PC-3 (cell line): Measurements from ENCODE around the gene SNAP23. TPM values are rescaled to one million over a fixed set of nuclear protein-coding genes. Genes with fewer than 3 reads are reported as not detected.
A peak's percentile ranks its signal among the peaks of the same experiment; 100 is the strongest.

ENCODE experiments used
- ATAC-seq: fragments of 200-7000 bp; cut with Tn5 transposase; 2 replicates; pipeline ENCODE4 v1.9.1; 2020; ENCODE audit warnings: mild to moderate bottlenecking, moderate library complexity
- Bru-seq: library from RNA; stranded (reverse); fragments of 400-500 nt; gene quantifications from one replicate; lab custom pipeline; 2021; lab: Mats Ljungman, UMichigan
- BruChase-seq, 2 experiments: library from RNA; stranded (reverse); fragments of 400-500 nt; gene quantifications; one replicate each; lab custom pipeline; 2021; lab: Mats Ljungman, UMichigan
- BruUV-seq: library from RNA; stranded (reverse); fragments of 400-500 nt; replicated peaks from 2 replicates; lab custom pipeline; 2021; lab: Mats Ljungman, UMichigan
- CTCF ChIA-PET: fragments of 300-600 bp; sonication (Branson Sonifier 250); formaldehyde crosslinking; loops from one replicate; lab custom pipeline; 2022; ENCODE audit warnings: antibody characterized with exemption; lab: Charles Lee
- POLR2A ChIA-PET: fragments of 300-600 bp; sonication (Branson Sonifier 250); formaldehyde crosslinking; loops from one replicate; lab custom pipeline; 2022; ENCODE audit warnings: antibody characterized with exemption; ENCODE audit not compliant: unreplicated experiment; lab: Charles Lee
- DNase-seq: peaks from one replicate; pipeline ENCODE4 v3.0.0-alpha.2; 2015
- H2AFZ ChIP-seq: fragments of 300-600 bp; sonication (generic); 2 replicates; pipeline ENCODE4 v1.6.0; 2016; ENCODE audit warnings: antibody characterized with exemption, low read length
- H3F3A ChIP-seq: fragments of 300-600 bp; sonication (generic); one replicate; pipeline ENCODE4 v1.6.0; 2017; ENCODE audit warnings: antibody characterized with exemption, low read length, control low read depth, mild to moderate bottlenecking; ENCODE audit not compliant: unreplicated experiment
- H3K27ac ChIP-seq: fragments of 300-600 bp; sonication (generic); 2 replicates; pipeline ENCODE4 v1.5.1; 2016; ENCODE audit warnings: mild to moderate bottlenecking, low read length
- H3K27me3 ChIP-seq: fragments of 300-600 bp; sonication (generic); 2 replicates; pipeline ENCODE4 v1.6.1; 2016; ENCODE audit warnings: low read length, mixed read lengths
- H3K36me3 ChIP-seq: fragments of 300-600 bp; sonication (generic); 2 replicates; pipeline ENCODE4 v1.6.1; 2016; ENCODE audit warnings: low read depth, mixed run types, low read length, mixed read lengths
- H3K4me1 ChIP-seq: fragments of 300-600 bp; sonication (generic); 2 replicates; pipeline ENCODE4 v1.5.1; 2016; ENCODE audit warnings: low read length; ENCODE audit not compliant: insufficient read depth
- H3K4me2 ChIP-seq: fragments of 300-600 bp; sonication (generic); 2 replicates; pipeline ENCODE4 v1.6.0; 2016; ENCODE audit warnings: low read length
- H3K4me3 ChIP-seq: fragments of 300-600 bp; sonication (generic); 2 replicates; pipeline ENCODE4 v1.5.1; 2016; ENCODE audit warnings: mild to moderate bottlenecking, low read length, mixed read lengths
- H3K79me2 ChIP-seq: fragments of 300-600 bp; sonication (generic); 2 replicates; pipeline ENCODE4 v1.6.1; 2017; ENCODE audit warnings: low read length, mixed read lengths
- H3K9ac ChIP-seq: fragments of 300-600 bp; sonication (generic); 2 replicates; pipeline ENCODE4 v1.6.0; 2016; ENCODE audit warnings: mild to moderate bottlenecking, low read length
- H3K9me2 ChIP-seq: fragments of 300-600 bp; sonication (generic); replicated peaks from 2 replicates; pipeline ENCODE4 v1.6.1; 2016; ENCODE audit warnings: mixed run types, low read length, mixed read lengths
- H3K9me3 ChIP-seq: fragments of 300-600 bp; sonication (generic); 2 replicates; pipeline ENCODE4 v1.6.1; 2016; ENCODE audit warnings: low read length, mixed read lengths
- H4K20me1 ChIP-seq: fragments of 300-600 bp; sonication (generic); 2 replicates; pipeline ENCODE4 v1.6.1; 2016; ENCODE audit warnings: low read length, mixed read lengths
- CTCF ChIP-seq: fragments of 300-600 bp; sonication (generic); conservative IDR thresholded peaks from 2 replicates; pipeline ENCODE4 v1.5.1; 2017; ENCODE audit warnings: antibody characterized with exemption, low read depth, mild to moderate bottlenecking, low read length
- EZH2 ChIP-seq: fragments of 300-600 bp; sonication (generic); IDR thresholded peaks from one replicate; pipeline ENCODE4 v1.6.1; 2017; ENCODE audit warnings: antibody characterized with exemption, mild to moderate bottlenecking, low read length; ENCODE audit not compliant: unreplicated experiment
- EZH2phosphoT487 ChIP-seq: fragments of 300-600 bp; sonication (generic); IDR thresholded peaks from 2 replicates; pipeline ENCODE4 v1.6.1; 2018; ENCODE audit warnings: mild to moderate bottlenecking, antibody characterized with exemption, low read length, borderline replicate concordance
- intact Hi-C: fragments of 100-400 bp; cut with micrococcal nuclease; formaldehyde crosslinking; loops from 2 replicates; pipeline ENCODE4 v1.9.0; 2023
- long read RNA-seq: library from polyadenylated mRNA; unstranded; transcript quantifications from one replicate; pipeline ENCODE4 v2.0.0, GENCODE V29; 2021; ENCODE audit not compliant: unreplicated experiment
- total RNA-seq: library from RNA; depleted of rRNA; stranded (reverse); fragments of >200 nt; gene quantifications from 2 replicates; pipeline ENCODE4 v1.2.3, GENCODE V29; 2014; rRNA removed

The SNAP23 gene
- 40.2 and 45.1 TPM in 2 replicates for total RNA-seq
- Bru-seq, nascent RNA = percentile 82 among the genes with signal in this experiment
- BruChase-seq, experiment 1, labeled RNA remaining after a 6-hour chase = percentile 85 among the genes with signal in this experiment
- percentile 86 among the genes with signal in this experiment for BruChase-seq, experiment 2, labeled RNA remaining after a 2-hour chase
- long read RNA-seq, transcript SNAP23-202 (7 exons, 2,480 nt) = minor isoform, 8 of 228 reads
- long read RNA-seq, transcript SNAP23-201 (8 exons, 2,687 nt) = major isoform, 170 of 228 reads
- long read RNA-seq, partial matches to known transcripts = 2 of 228 reads
- long read RNA-seq, other reads (novel, unspliced or antisense) = 47 of 228 reads

GRCh38 chr15:42495361-42496212, at the start of gene SNAP23:
Gene SNAP23 (plus strand): TSS chr15:42495634. CDS start chr15:42511847, 16,213 bp downstream.
- H2AFZ ChIP-seq = peak within 1 kb of the TSS; percentile 91
- H3K4me1 ChIP-seq = peaks cover 36% of the 10 kb centered on the region
- TSS peak; percentile 74 for BruUV-seq
- H3K9me3 ChIP-seq = no peaks in the 10 kb centered on the region
- H3K9me2 ChIP-seq = no peaks in the 10 kb centered on the region
- no peak for TF ChIP-seq CTCF
- no peaks in the 10 kb centered on the region for H3K27me3 ChIP-seq
- intact Hi-C loops = loop anchor here (5.0 kb wide), 1 partner anchor 52 kb away; the partner anchor contains the start of genes HAUS2 and LRRC57
- H3K4me3 ChIP-seq = peak within 1 kb of the TSS; percentile 77
- peaks cover 7% of the 10 kb centered on the region for H3F3A ChIP-seq
- ATAC-seq = peak; percentile 89
- DNase-seq = peak; percentile 92
- ChIA-PET POLR2A (interaction anchor here (0.5 to 0.7 kb wide), 4 partner anchors 9 to 1268 kb away, joined by 3 to 6 read pairs (median 4); partner anchors contain the start of genes HAUS2 and LRRC57), CTCF (no interaction called here)
- H3K36me3 ChIP-seq = no peaks in the 10 kb centered on the region
- H3K79me2 ChIP-seq = peaks cover 28% of the 10 kb centered on the region
- H3K4me2 ChIP-seq = peak within 1 kb of the TSS; percentile 92
- H4K20me1 ChIP-seq = no peaks in the 10 kb centered on the region
- H3K27ac ChIP-seq = peak within 1 kb of the TSS; percentile 61
- peak within 1 kb of the TSS; percentile 68 for H3K9ac ChIP-seq

GRCh38 chr15:42447599-42447998, 47.8 kb upstream of the SNAP23 start:
- Histone ChIP-seq H3K27me3 (no peaks in the 10 kb centered on the region), H3K9me3 (no peaks in the 10 kb centered on the region), H3K79me2 (no peaks in the 10 kb centered on the region), H3K27ac (no peak overlapping the region), H3K36me3 (peaks cover 25% of the 10 kb centered on the region), H3K4me2 (no peak overlapping the region), H4K20me1 (no peaks in the 10 kb centered on the region), H3K4me3 (no peak overlapping the region), H3K4me1 (no peaks in the 10 kb centered on the region), H3K9me2 (no peaks in the 10 kb centered on the region), H3F3A (no peaks in the 10 kb centered on the region), H3K9ac (no peak overlapping the region), H2AFZ (no peak overlapping the region)
- ATAC-seq = no peak
- CTCF ChIA-PET = no interaction called here
- POLR2A ChIA-PET = no interaction called here
- intact Hi-C loops = no loop called here
- no TSS peak for BruUV-seq
- no peak for DNase-seq
- TF ChIP-seq EZH2phosphoT487 (no peak), EZH2 (no peak), CTCF (no peak)
